HG03066 (cell line): ENCODE results near the gene FOXJ1.

Experiments
- ATAC-seq: cut with Tn5 transposase; IDR thresholded peaks from one replicate; pipeline ENCODE4 v1.9.1; 2021; ENCODE audit warnings: low read depth; ENCODE audit not compliant: unreplicated experiment

FOXJ1 gene

DNA sequence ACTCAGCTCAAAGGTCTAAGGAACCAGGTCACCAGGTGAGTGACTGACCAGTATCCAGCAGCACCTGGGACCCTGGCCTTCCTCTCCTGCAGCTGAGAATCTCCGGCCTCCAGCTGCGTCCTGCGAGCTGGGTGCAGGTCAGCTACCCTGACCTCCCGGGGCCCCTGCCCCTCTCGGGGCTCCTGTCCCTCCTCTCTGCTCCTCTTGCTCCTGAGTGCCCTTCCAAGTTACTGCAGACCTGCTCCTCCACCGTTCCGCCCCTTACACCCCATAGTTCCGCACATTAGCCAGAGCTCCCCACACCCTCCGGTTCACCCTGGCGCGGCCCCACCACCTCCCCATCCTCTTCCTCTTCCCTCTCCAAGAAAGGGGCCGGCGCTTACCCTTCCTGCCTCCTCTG is 10.6 kb downstream of the FOXJ1 start:
- no peak for ATAC-seq

DNA sequence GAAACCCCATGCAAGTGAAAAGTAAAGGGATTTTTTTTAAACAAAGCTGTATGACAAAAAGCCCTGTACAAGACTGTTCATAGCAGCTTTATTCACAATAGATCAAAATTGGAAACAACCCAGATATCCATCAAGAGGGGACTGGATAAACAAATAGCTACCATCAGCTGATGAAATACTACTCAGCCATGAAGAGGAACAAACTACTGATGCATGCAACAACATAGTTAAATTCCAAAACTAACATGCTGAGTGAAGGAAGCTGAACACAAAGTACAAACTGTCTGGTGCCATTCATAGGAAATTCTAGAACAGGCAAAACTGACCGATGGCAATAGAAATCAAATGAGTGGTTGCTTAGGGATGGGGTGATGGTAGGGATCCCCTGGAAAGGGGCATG is 15.1 kb downstream of the FOXJ1 start:
- no peak for ATAC-seq

GRCh38 chr17:76125391-76125675 is 15.7 kb downstream of the FOXJ1 start:
- no peak for ATAC-seq

DNA sequence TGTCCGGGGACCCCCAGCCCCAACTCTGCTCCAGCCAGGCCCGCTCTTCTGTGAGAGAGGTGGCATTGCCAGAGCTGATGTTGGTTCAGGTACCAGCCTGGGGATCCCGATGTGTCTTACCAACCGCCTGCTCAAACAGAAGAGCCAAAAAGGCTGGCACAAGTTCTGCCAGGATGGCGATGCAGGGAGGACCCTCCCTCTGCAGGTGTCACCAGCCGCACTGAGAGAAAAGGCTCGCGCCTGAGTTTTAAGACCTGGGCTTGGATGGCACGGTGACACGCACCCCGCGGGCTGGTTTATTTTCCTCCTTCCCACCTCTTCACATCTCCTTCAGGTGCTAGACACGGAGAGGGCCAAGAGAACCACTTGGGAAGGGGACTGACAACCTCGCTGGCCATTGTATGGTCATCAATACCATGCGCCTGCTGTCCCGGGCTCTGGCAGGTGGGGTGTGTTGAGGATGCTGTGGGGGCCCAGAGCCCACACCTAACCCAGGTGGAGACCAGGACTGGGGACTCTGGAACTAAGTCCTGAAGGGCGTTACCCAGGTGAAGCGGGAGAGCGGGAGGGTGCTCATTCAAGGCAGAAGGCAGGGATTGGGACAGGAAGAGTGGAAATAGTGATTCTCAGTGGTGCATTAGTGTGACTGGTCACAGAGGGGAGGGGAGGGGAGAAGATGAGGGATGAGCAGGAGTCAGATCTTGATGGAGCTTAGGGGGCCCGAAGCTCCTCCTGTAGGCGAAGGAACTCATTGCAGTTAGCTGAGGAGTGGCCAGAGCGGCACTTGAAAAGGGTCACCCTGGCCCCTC is 16.3 kb downstream of the FOXJ1 start:
- ATAC-seq, result no peak

DNA sequence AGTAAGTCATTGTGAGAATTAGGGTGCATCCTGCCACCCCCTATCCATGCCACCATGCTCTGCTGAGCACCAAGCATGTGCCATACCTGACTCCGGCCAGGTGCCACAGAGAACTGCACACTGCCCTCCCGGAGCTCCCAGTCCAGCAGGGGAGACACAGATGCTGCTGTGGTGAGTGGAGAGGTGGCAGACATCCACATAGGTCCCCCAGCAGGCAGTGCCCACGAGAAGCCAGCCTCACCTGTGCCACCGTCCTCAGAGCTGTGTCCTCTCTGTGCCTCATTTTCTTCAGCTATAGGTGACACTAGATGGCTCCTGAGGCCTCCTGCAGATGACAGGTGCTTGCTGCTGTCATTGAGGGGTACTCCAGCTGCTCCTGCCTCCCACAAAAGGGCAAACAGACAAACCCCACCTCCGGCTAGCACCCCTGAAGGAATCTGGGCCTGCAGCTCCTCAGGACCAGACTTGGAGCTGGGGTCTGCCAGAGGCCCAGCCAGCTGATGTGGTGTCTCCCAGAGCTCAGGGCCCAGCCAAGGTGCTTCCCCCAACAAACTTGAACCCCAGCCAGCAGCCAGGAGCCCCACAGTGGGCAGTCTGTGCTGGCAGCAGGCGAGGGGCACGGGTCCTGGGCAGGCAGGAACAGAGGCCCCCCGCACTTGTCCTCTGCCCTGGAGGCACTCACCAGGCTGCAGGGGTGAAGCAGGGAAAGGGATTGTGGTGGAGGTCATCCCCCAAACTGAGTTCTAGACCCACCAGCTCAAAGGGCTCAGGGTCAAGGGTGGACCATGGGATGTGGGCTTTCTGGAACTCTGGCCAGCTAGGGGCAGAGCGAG is 17.1 kb downstream of the FOXJ1 start:
- no peak for ATAC-seq

DNA sequence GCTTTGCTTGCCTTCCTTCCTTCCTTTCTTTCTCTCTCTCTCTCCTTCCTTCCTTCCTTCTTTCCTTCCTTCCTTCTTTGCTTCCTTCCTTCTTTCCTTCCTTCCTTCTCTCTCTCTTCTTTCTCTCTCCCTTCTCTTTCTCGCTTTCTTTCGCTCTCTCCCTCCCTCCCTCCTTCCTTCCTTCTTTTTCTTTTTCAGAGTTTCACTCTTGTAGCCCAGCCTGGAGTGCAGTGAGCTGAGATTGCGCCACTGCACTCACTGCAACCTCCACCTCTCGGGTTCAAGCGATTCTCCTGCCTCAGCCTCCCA is 17.9 kb downstream of the FOXJ1 start:
- no peak for ATAC-seq

- no peak for ATAC-seq
Observed at GRCh38 chr17:76122431-76123190, 18.4 kb downstream of the FOXJ1 start.

GRCh38 chr17:76121932-76122430 is 19.1 kb downstream of the FOXJ1 start:
- no peak for ATAC-seq

DNA sequence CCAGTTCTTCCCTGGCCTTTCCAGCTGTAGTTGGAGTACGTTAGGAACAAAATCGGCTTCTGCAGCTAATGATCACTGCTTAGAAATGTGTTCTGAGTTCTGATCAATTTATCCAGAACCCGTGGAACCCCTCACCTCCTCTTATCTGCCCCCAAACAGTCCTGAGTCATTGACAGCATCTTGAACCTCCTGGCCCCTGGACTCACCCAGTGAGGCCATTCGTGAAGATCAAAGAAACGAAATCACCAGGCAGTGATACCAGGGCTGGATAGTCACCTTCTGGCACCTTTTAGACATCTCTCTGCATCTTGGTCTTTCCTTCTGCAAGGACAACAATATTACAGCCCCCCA is 20.4 kb downstream of the FOXJ1 start:
- ATAC-seq, result no peak

DNA sequence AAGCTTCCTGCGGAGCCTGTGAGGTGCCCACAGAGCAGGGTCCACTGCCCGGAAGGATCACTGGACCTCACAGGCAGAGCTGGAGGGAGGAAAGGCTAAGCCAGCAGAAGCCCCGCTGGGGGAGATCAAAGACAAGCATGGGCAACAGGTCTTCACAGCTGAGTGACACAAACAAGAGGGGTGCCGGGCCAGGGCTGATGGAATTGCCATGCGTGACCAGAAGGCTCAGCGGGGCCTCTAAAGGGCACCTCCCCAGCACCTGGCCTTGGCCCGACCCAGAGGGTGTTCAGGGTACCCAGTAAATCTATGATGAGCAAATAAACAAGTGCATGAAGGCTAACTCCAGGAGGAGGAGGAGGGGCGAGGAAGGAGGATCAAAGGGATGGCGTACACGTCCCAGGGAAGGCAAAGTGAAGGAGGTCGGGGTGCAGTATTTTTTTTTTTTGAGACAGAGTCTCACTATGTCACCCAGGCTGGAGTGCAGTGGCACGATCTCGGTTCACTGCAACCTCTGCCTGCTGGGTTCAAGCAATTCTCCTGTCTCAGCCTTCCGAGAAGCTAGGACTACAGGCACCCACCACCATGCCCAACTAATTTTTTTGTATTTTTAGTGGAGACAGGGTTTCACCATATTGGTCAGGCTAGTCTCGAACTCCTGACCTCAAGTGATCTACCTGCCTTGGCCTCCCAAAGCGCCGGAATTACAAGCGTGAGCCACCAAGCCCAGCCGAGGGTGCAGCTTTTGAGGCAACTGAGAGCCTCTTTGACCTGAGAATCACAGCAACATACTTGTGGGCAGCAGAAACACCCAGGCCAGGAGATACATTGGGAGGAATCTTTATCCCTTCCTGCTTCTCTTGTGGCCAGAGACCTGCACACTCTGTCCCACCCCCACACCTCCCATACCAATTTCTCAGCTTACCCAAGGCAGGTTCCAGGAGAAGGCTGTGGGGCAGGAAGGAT is 21.4 kb downstream of the FOXJ1 start:
- no peak for ATAC-seq

DNA sequence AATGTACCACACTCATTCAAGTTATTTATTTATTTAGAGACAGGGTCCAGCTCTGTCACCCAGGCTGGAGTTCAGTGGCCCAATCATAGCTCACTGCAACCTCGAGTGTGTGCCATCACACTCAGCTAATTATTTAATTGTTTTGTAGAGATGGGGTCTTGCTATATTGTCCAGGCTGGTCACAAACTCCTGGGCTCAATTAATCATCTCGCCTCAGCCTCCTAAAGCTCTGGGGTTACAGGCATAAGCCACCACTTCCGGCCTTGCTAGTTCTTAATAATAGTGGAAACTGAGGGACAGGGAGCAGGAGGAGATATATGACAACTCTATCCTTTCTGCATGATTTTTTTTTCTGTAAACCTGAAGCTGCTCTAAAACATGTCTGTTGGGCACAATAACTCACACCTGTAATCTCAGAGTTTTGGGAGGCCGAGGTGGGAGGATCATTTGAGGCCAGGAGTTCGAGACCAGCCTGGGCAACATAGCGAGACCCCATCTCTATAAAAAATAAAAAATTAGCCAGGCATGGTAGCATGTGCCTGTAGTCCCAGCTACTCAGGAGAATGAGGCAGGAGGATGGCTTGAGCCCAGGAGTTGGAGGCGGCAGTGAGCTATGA is 25.8 kb downstream of the FOXJ1 start:
- ATAC-seq, result no peak

DNA sequence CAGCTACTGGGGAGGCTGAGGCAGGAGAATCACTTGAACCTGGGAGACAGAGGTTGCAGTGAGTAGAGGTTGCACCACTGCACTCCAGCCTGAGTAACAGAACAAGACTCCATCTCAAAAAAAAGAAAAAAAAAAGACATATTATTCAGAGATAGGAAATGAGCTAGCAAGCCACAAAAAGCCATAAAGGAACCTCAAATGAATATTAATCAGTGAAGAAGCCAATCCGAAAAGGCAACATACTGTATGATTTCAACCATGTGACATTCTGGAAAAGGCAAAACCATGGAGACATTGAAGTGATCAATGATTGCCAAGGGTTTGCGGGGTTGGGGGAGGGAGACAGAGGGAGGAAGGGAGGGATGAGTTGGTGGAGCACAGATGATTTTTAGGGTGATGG is 29.1 kb downstream of the FOXJ1 start:
- ATAC-seq, result no peak

DNA sequence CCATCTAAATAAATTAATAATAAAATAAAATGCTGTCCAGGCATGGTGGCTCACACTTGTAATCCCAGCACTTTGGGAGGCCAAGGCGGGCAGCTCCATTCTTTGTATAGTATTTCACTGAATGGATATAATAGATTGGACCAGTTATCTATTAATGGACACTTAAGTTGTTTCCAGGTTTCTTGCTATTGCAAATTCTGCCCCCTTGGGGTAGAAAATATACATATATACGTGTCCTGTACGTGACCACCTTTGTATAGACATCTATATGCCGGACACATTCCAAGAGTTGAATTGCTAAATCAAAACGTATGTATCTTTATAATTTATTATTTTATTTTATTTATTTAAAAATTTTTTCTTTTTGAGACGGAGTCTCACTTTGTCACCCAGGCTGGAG is 33.5 kb downstream of the FOXJ1 start:
- ATAC-seq, result no peak

GRCh38 chr17:76106703-76107102 is 34.3 kb downstream of the FOXJ1 start:
- no peak for ATAC-seq

- ATAC-seq, result no peak
Observed at GRCh38 chr17:76104896-76105231, 36.2 kb downstream of the FOXJ1 start.

GRCh38 chr17:76104140-76104895 is 36.7 kb downstream of the FOXJ1 start:
- ATAC-seq, result no peak

- peak; percentile 71 for ATAC-seq
Observed at GRCh38 chr17:76103274-76104139, 37.5 kb downstream of the FOXJ1 start, which contains the start of gene EXOC7. EXOC7 (minus strand) TSS chr17:76103787; CDS start chr17:76103692, 95 bp downstream.

DNA sequence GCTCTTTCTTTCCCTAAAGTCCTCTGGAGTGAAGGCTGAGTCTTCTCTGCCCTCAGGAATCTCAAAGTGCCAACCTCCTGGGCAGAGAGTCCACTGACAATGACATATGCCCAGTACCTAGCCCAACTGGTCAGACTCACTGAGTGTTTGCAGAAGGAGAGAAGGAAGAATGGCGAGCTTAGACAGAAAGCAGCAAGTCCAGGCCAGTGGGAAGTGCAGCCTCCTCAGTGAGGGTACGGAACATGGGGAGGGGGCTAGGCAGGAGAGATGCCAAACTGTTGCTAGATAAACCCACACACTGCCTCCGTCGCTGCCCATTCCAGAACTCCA is 38.1 kb downstream of the FOXJ1 start:
- no peak for ATAC-seq
